GM23248 (cell line): Measurements from ENCODE around the gene CATSPERD. TPM values are rescaled to one million over a fixed set of nuclear protein-coding genes. Genes with fewer than 3 reads are reported as not detected.

Experiments
- DNase-seq: peaks from one replicate; pipeline ENCODE4 v3.0.0-alpha.2; 2015
- H2AFZ ChIP-seq: fragments of 200-600 bp; sonication (generic); 2 replicates; pipeline ENCODE4 v1.6.1; 2016; ENCODE audit warnings: antibody characterized with exemption
- H3F3A ChIP-seq: fragments of 200-600 bp; sonication (generic); 2 replicates; pipeline ENCODE4 v1.6.1; 2016; ENCODE audit warnings: mild to moderate bottlenecking, antibody characterized with exemption, mixed run types; ENCODE audit not compliant: insufficient read depth
- H3K27ac ChIP-seq: fragments of 200-600 bp; sonication (generic); 2 replicates; pipeline ENCODE4 v1.5.1; 2016; ENCODE audit warnings: mild to moderate bottlenecking
- H3K27me3 ChIP-seq: fragments of 200-600 bp; sonication (generic); replicated peaks from 2 replicates; pipeline ENCODE4 v1.6.1; 2016; ENCODE audit warnings: mild to moderate bottlenecking; ENCODE audit not compliant: insufficient read depth
- H3K36me3 ChIP-seq: fragments of 200-600 bp; sonication (generic); 2 replicates; pipeline ENCODE4 v1.6.1; 2016; ENCODE audit warnings: low read depth, mild to moderate bottlenecking
- H3K4me1 ChIP-seq: fragments of 200-600 bp; sonication (generic); 2 replicates; pipeline ENCODE4 v1.6.1; 2016; ENCODE audit warnings: mild to moderate bottlenecking; ENCODE audit not compliant: insufficient read depth
- H3K4me2 ChIP-seq: fragments of 200-600 bp; sonication (generic); one replicate; pipeline ENCODE4 v1.6.1; 2016; ENCODE audit warnings: mild to moderate bottlenecking; ENCODE audit not compliant: unreplicated experiment
- H3K4me3 ChIP-seq: fragments of 200-600 bp; sonication (generic); 2 replicates; pipeline ENCODE4 v1.5.1; 2016; ENCODE audit warnings: mild to moderate bottlenecking
- H3K79me2 ChIP-seq: fragments of 200-600 bp; sonication (generic); 2 replicates; pipeline ENCODE4 v1.6.1; 2016; ENCODE audit warnings: mild to moderate bottlenecking; ENCODE audit not compliant: insufficient read depth
- H3K9ac ChIP-seq: fragments of 200-600 bp; sonication (generic); 2 replicates; pipeline ENCODE4 v1.6.1; 2016; ENCODE audit warnings: mild to moderate bottlenecking
- H3K9me2 ChIP-seq: fragments of 200-600 bp; sonication (generic); 2 replicates; pipeline ENCODE4 v1.6.1; 2016; ENCODE audit warnings: mixed run types, mild to moderate bottlenecking, moderate library complexity; ENCODE audit not compliant: insufficient read depth
- H3K9me3 ChIP-seq: fragments of 200-600 bp; sonication (generic); one replicate; pipeline ENCODE4 v1.6.1; 2017; ENCODE audit warnings: low read depth
- H4K20me1 ChIP-seq: fragments of 200-600 bp; sonication (generic); 2 replicates; pipeline ENCODE4 v1.6.0; 2016; ENCODE audit not compliant: insufficient read depth
- EZH2 ChIP-seq: fragments of 200-600 bp; sonication (generic); IDR thresholded peaks from 2 replicates; pipeline ENCODE4 v1.6.1; 2018; ENCODE audit warnings: antibody characterized with exemption, mild to moderate bottlenecking; ENCODE audit not compliant: insufficient read depth, poor library complexity, severe bottlenecking
- EZH2phosphoT487 ChIP-seq: fragments of 200-600 bp; sonication (generic); IDR thresholded peaks from 2 replicates; pipeline ENCODE4 v1.6.1; 2018; ENCODE audit warnings: antibody characterized with exemption, moderate library complexity, mild to moderate bottlenecking, low read depth; ENCODE audit not compliant: insufficient read depth
- WGBS, 2 experiments: methylation state at CpG; one replicate each; pipeline ENCODE4 v1.1.6; 2015 to 2017; ENCODE audit warnings: low lambda C conversion rate in 2 of 2, low coverage in 1 of 2; ENCODE audit errors: missing lambda C conversion rate in 2 of 2; 5-methylcytosine and 5-hydroxymethylcytosine counted together
- in situ Hi-C: fragments of 300-500 bp; cut with MboI; formaldehyde crosslinking; loops from 2 replicates; pipeline ENCODE4 v1.15.0; 2020
- polyA plus RNA-seq: library from polyadenylated mRNA; unstranded; fragments of >200 nt; fragmentation: Nextera tagmentation; extraction: Ambion mirVana; gene quantifications from 2 replicates; pipeline ENCODE4 v1.2.1, GENCODE V29; 2016
- total RNA-seq: library from RNA; depleted of rRNA; stranded (reverse); fragments of >200 nt; shearing (Covaris generic); gene quantifications from 2 replicates; pipeline ENCODE4 v1.2.3, GENCODE V29; 2014

CATSPERD gene
- total and polyA plus RNA-seq, 2 experiments from 2014 or later, result 0.22 TPM; not detected in 1

GRCh38 chr19:5809469-5809868 is 89.0 kb downstream of the CATSPERD start:
- no peaks in the 10 kb centered on the region for H3K79me2 ChIP-seq
- no peak overlapping the region for H3K4me2 ChIP-seq
- in situ Hi-C loops, result no loop called here
- no peaks in the 10 kb centered on the region for H4K20me1 ChIP-seq
- H3K4me3 ChIP-seq, result no peak overlapping the region
- no peak overlapping the region for H2AFZ ChIP-seq
- no peaks in the 10 kb centered on the region for H3K36me3 ChIP-seq
- WGBS, 2 experiments, result 56 to 58% methylated on average over 10 of the region's 10 CpGs
- H3K4me1 ChIP-seq, result no peaks in the 10 kb centered on the region
- H3K9me3 ChIP-seq, result no peaks in the 10 kb centered on the region
- TF ChIP-seq EZH2phosphoT487 (no peak), EZH2 (no peak)
- H3K27ac ChIP-seq, result no peak overlapping the region
- H3K9me2 ChIP-seq, result no peaks in the 10 kb centered on the region
- no peaks in the 10 kb centered on the region for H3F3A ChIP-seq
- peaks cover 18% of the 10 kb centered on the region for H3K27me3 ChIP-seq
- no peak overlapping the region for H3K9ac ChIP-seq
- DNase-seq, result no peak

DNA sequence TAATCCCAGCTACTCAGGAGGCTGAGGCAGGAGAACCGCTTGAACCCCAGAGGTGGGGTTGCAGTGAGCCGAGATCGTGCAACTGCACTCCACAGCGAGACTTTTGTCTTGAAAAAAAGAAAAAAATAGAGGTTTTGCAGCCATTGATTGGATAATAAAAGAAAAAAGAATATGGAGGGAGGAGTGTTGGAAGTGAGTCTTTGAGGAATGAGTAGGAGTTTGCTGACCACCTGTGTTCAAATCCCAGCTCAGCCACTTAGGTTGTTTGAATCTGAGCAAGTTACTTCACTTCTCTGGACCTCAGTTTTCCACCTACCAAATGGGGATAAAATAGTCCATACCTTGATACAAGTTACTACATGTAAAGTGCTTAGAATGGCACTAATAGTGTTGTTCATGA is 90.7 kb downstream of the CATSPERD start:
- no peak overlapping the region for H3K9ac ChIP-seq
- WGBS, 2 experiments, result 93% methylated on average over 4 of the region's 4 CpGs
- no peak overlapping the region for H3K27ac ChIP-seq
- H3K9me2 ChIP-seq, result no peaks in the 10 kb centered on the region
- no peak overlapping the region for H2AFZ ChIP-seq
- no peaks in the 10 kb centered on the region for H3F3A ChIP-seq
- peaks cover 12% of the 10 kb centered on the region for H3K27me3 ChIP-seq
- no peak overlapping the region for H3K4me2 ChIP-seq
- no peaks in the 10 kb centered on the region for H4K20me1 ChIP-seq
- no peak for DNase-seq
- no peak for TF ChIP-seq EZH2phosphoT487
- TF ChIP-seq EZH2, result no peak
- H3K36me3 ChIP-seq, result no peaks in the 10 kb centered on the region
- no peaks in the 10 kb centered on the region for H3K79me2 ChIP-seq
- no peaks in the 10 kb centered on the region for H3K9me3 ChIP-seq
- no peaks in the 10 kb centered on the region for H3K4me1 ChIP-seq
- in situ Hi-C loops, result no loop called here
- H3K4me3 ChIP-seq, result no peak overlapping the region

DNA sequence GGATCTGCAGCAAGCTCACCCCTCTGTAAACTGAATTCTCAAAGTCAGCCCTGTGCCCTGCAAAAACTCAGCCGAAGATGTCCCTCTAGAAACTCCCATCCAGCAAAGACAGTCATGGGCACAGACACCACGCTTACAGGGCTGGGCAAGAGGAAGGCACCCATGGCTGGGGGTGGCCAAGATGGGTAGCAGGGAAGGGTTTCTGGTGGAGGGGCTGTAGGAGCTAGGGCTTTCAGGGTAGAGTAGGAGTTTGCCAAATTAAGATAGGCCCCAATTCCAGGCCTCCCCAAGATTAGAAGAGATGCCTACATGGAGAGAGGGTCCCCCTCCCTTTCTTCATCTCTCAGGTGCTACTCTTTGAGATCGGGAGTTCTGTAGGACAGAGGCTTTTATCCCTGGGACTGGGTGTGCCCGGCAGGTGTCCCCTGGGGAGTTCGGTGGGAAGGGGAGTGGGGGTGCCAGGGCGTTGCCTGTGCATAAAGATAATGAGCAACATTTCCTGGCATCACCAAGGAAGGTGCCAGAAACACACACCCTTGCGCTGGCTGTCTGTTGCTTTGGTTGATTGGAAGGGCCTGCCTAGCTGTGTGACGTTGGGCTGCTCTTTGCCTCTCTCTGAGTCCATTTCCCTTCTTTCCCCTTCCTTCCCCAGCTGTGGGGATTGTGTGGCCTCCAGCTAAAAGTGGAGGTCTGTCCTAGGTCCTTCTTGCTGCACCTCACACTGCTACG is 93.8 kb downstream of the CATSPERD start:
- TF ChIP-seq EZH2phosphoT487 (no peak), EZH2 (no peak)
- H3K4me3 ChIP-seq, result no peak overlapping the region
- H3K36me3 ChIP-seq, result no peaks in the 10 kb centered on the region
- no peak overlapping the region for H3K4me2 ChIP-seq
- H3K9me2 ChIP-seq, result no peaks in the 10 kb centered on the region
- H3K79me2 ChIP-seq, result no peaks in the 10 kb centered on the region
- no peaks in the 10 kb centered on the region for H3K9me3 ChIP-seq
- no peak overlapping the region for H3K9ac ChIP-seq
- 47 to 52% methylated on average over 9 of the region's 9 CpGs for WGBS, 2 experiments
- in situ Hi-C loops, result no loop called here
- H4K20me1 ChIP-seq, result no peaks in the 10 kb centered on the region
- H3K27ac ChIP-seq, result no peak overlapping the region
- no peaks in the 10 kb centered on the region for H3F3A ChIP-seq
- DNase-seq, result no peak
- H2AFZ ChIP-seq, result no peak overlapping the region
- peaks cover 22% of the 10 kb centered on the region for H3K27me3 ChIP-seq
- no peaks in the 10 kb centered on the region for H3K4me1 ChIP-seq

GRCh38 chr19:5814852-5815246 is 94.4 kb downstream of the CATSPERD start:
- Histone ChIP-seq H3K79me2 (no peaks in the 10 kb centered on the region), H3K9me2 (no peaks in the 10 kb centered on the region), H3K4me1 (no peaks in the 10 kb centered on the region), H3K27me3 (peaks cover 22% of the 10 kb centered on the region), H3K4me2 (no peak overlapping the region), H3F3A (no peaks in the 10 kb centered on the region), H3K9me3 (no peaks in the 10 kb centered on the region), H3K27ac (no peak overlapping the region), H2AFZ (no peak overlapping the region), H3K4me3 (no peak overlapping the region), H3K36me3 (no peaks in the 10 kb centered on the region), H3K9ac (no peak overlapping the region), H4K20me1 (no peaks in the 10 kb centered on the region)
- WGBS, 2 experiments, result 39 to 44% methylated on average over 11 of the region's 11 CpGs
- TF ChIP-seq EZH2 (no peak), EZH2phosphoT487 (no peak)
- DNase-seq, result no peak
- in situ Hi-C loops, result no loop called here
